ENCODE data around the gene SERGEF. TPM values are rescaled to one million over a fixed set of nuclear protein-coding genes. Genes with fewer than 3 reads are reported as not detected.

The SERGEF gene
- total and polyA plus RNA-seq, 4 donors, result 20.2 to 85.0 (median 26.9) TPM

DNA sequence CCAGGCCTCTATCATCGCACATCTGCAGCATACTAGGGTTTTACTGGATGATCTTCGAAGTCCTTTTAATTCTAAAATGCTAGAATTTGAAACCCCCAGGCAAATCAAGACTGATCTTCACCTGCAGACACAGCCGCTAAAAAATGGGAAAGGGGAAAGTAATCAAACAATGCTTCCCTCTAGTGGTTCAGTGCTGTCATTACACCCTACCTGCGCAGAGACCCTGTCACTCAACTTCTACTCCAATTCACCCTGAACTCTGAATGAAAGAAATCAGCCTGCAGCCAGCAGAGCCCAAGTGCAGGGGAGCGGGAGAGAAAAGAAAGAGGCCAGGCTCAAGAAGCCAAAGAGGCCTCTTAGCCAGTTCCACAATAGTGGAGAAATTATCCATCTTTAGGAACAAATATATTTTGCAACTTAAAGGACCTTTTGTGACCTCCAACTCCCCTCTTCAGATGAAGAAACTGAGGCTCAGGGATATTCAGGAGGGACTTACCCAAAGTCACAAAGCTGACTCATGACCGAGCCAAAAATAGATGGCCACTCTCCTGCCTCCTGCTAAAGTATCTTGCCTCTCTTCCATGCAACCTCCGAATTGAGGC is 33.0 kb downstream of the SERGEF start:
- no peak overlapping the region for H3K27ac ChIP-seq (ENCODE audit: low read depth in 1 of 2, low read length in 1 of 2)
- no peak overlapping the region for H3K9ac ChIP-seq (ENCODE audit: insufficient read depth in 1 of 2, low read length in 2 of 2)
- DNase-seq (peak; percentile 18 to 43 (median 20)), ATAC-seq (ENCODE audit: insufficient read depth, low FRiP score) (peak; percentile 71)
- 42 to 43% methylated on average over 7 of the region's 7 CpGs for WGBS, 2 donors
- H3K36me3 ChIP-seq (ENCODE audit: control insufficient read depth in 4 of 4, insufficient read depth in 4 of 4, low read length in 4 of 4), result peaks cover 0 to 9% (median 0%) of the 10 kb centered on the region in 4 donors
- no peaks in the 10 kb centered on the region for H3K27me3 ChIP-seq (ENCODE audit: control insufficient read depth in 3 of 3, insufficient read depth in 3 of 3, low read length in 2 of 3)
- H3K9me3 ChIP-seq (ENCODE audit: control insufficient read depth in 4 of 4, insufficient read depth in 3 of 4, low read length in 3 of 4), result no peaks in the 10 kb centered on the region
- no peak overlapping the region for H3K4me3 ChIP-seq
- TF ChIP-seq, protein P1, sequence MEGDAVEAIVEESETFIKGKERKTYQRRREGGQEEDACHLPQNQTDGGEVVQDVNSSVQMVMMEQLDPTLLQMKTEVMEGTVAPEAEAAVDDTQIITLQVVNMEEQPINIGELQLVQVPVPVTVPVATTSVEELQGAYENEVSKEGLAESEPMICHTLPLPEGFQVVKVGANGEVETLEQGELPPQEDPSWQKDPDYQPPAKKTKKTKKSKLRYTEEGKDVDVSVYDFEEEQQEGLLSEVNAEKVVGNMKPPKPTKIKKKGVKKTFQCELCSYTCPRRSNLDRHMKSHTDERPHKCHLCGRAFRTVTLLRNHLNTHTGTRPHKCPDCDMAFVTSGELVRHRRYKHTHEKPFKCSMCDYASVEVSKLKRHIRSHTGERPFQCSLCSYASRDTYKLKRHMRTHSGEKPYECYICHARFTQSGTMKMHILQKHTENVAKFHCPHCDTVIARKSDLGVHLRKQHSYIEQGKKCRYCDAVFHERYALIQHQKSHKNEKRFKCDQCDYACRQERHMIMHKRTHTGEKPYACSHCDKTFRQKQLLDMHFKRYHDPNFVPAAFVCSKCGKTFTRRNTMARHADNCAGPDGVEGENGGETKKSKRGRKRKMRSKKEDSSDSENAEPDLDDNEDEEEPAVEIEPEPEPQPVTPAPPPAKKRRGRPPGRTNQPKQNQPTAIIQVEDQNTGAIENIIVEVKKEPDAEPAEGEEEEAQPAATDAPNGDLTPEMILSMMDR (IDR thresholded peaks at IDR 0.05; ENCODE audit: control extremely low read depth, extremely low read depth), result peak; percentile 75
- no peaks in the 10 kb centered on the region for H3K4me1 ChIP-seq (ENCODE audit: control insufficient read depth in 5 of 5, insufficient read depth in 5 of 5, low read length in 5 of 5)

DNA sequence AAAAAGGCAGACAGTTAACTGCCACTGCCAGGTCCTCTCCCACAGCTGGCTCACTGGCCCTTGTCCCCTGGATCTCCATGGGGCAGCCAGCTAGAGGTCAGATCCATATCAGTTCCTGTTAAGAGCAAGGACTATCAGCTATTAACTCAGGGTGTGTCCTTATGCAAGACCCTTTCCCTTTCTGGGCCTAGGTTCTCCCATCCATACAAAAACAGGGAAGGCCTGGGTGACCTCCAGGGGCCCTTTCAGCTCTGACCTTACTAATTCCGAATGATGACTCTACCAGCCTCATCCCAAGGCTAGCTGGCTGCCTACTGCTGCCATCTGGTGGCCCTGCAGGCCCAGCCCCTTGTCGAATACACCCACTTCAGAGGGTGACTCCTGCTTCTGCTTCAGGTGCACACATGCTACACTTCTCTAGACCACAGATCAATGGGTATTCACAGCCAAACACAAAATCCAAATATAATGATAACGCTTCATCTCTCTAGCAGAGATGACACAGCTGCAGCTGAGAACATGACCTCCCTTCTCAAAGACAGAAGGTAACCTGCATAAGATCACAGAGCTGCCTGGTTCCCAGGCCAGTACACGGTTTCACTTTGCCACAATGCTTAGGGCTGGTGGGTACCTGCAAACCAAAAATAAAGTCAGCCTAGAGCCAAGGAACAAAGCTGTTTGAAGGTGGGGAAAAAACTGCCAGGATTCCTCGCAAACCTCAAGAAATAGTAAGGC is 34.1 kb downstream of the SERGEF start:
- WGBS, 2 donors, result 71 to 79% methylated on average over 5 of the region's 5 CpGs
- DNase-seq (peak; percentile 41 to 51 (median 44)), ATAC-seq (ENCODE audit: insufficient read depth, low FRiP score) (peak; percentile 42)
- Histone ChIP-seq H3K36me3 (ENCODE audit: control insufficient read depth in 4 of 4, insufficient read depth in 4 of 4, low read length in 4 of 4) (peaks cover 0 to 8% (median 0%) of the 10 kb centered on the region in 4 donors), H3K27ac (ENCODE audit: low read depth in 1 of 2, low read length in 1 of 2) (no peak overlapping the region), H3K9me3 (ENCODE audit: control insufficient read depth in 4 of 4, insufficient read depth in 3 of 4, low read length in 3 of 4) (no peaks in the 10 kb centered on the region), H3K27me3 (ENCODE audit: control insufficient read depth in 3 of 3, insufficient read depth in 3 of 3, low read length in 2 of 3) (no peaks in the 10 kb centered on the region), H3K4me3 (no peak overlapping the region), H3K9ac (ENCODE audit: insufficient read depth in 1 of 2, low read length in 2 of 2) (no peak overlapping the region), H3K4me1 (ENCODE audit: control insufficient read depth in 5 of 5, insufficient read depth in 5 of 5, low read length in 5 of 5) (no peaks in the 10 kb centered on the region)
- TF ChIP-seq, protein P1 (IDR thresholded peaks at IDR 0.05; ENCODE audit: control extremely low read depth, extremely low read depth), result peak; percentile 31

DNA sequence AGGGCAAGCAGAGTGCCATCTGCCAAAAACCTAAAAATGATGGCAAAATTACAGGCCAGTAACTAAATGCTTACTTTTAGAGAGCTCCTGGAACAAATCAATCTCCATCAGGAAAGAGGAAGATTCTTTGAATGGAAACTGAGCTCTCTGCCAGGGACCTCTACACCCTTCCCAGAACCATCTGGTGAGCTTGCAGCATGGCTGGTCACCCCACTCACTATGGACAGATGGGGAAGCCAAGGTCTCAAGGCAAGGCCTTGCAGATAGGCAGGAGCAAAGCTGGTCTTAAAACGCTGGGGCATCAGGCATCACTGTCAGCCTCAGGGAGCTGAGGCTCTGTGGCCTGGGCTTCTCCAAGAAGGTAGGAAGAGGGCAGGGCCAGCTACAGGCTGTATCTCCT is 36.2 kb downstream of the SERGEF start:
- Histone ChIP-seq H3K27me3 (ENCODE audit: control insufficient read depth in 3 of 3, insufficient read depth in 3 of 3, low read length in 2 of 3) (no peaks in the 10 kb centered on the region), H3K36me3 (ENCODE audit: control insufficient read depth in 4 of 4, insufficient read depth in 4 of 4, low read length in 4 of 4) (peaks cover 0 to 9% (median 1%) of the 10 kb centered on the region in 4 donors), H3K9ac (ENCODE audit: insufficient read depth in 1 of 2, low read length in 2 of 2) (no peak overlapping the region), H3K27ac (ENCODE audit: low read depth in 1 of 2, low read length in 1 of 2) (no peak overlapping the region), H3K9me3 (ENCODE audit: control insufficient read depth in 4 of 4, insufficient read depth in 3 of 4, low read length in 3 of 4) (no peaks in the 10 kb centered on the region), H3K4me1 (ENCODE audit: control insufficient read depth in 5 of 5, insufficient read depth in 5 of 5, low read length in 5 of 5) (no peaks in the 10 kb centered on the region), H3K4me3 (no peak overlapping the region)
- ATAC-seq (ENCODE audit: insufficient read depth, low FRiP score) (no peak), DNase-seq (no peak)
- 94% methylated on average over 1 of the region's 1 CpG for WGBS, 2 donors
- TF ChIP-seq, protein P1 (IDR thresholded peaks at IDR 0.05; ENCODE audit: control extremely low read depth, extremely low read depth), result no peak

Measured in lung (tissue), 12 donors.